ENCODE data around the gene TBX2. TPM values are rescaled to one million over a fixed set of nuclear protein-coding genes. Genes with fewer than 3 reads are reported as not detected.

The TBX2 gene
- total RNA-seq, 1 donor from 2014 or later, result 8.6 TPM

DNA sequence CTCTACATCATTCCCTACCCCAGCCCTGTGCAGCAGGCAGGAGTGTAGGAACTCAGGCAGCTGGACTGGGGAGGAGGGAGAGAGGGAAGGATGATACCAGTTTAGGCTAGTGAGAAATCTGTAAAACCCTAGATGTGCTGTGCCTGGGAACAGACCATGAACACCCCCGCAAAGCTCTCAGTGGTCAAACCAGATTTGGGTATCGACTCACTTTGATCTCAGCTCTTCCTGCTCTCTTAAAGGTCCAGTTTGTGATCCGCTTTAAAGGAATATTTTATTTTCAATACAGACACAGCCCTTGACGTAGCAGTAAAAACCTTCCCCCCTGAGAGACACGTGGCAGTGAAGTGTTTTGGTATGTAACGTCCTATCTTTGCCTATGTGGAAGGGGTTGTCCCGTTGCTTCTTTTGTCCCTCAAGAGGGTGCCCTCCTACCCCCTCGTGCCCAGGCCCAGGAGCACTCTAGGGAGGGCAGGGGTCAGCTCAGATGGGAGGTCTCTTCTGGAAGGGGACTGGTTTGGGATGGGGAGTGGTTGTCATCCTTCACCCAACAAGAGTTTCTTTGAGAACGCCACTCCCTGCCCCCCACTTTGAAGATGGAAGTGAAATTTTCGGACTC is 19.3 kb upstream of the TBX2 start:
- Mint-ChIP-seq H3K4me1 (ENCODE audit: low read depth) (no peaks in the 10 kb centered on the region), H3K36me3 (ENCODE audit: low read depth) (peaks cover 5% of the 10 kb centered on the region), H3K4me3 (ENCODE audit: unreplicated experiment) (no peak overlapping the region), H3K27ac (ENCODE audit: unreplicated experiment) (no peak overlapping the region), H3K9me3 (ENCODE audit: low read depth) (no peaks in the 10 kb centered on the region), H3K27me3 (ENCODE audit: low read depth) (no peaks in the 10 kb centered on the region)
- no peak for DNase-seq (ENCODE audit: low spot score)
- TF ChIP-seq, protein P1, sequence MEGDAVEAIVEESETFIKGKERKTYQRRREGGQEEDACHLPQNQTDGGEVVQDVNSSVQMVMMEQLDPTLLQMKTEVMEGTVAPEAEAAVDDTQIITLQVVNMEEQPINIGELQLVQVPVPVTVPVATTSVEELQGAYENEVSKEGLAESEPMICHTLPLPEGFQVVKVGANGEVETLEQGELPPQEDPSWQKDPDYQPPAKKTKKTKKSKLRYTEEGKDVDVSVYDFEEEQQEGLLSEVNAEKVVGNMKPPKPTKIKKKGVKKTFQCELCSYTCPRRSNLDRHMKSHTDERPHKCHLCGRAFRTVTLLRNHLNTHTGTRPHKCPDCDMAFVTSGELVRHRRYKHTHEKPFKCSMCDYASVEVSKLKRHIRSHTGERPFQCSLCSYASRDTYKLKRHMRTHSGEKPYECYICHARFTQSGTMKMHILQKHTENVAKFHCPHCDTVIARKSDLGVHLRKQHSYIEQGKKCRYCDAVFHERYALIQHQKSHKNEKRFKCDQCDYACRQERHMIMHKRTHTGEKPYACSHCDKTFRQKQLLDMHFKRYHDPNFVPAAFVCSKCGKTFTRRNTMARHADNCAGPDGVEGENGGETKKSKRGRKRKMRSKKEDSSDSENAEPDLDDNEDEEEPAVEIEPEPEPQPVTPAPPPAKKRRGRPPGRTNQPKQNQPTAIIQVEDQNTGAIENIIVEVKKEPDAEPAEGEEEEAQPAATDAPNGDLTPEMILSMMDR (IDR thresholded peaks at IDR 0.05), result no peak

DNA sequence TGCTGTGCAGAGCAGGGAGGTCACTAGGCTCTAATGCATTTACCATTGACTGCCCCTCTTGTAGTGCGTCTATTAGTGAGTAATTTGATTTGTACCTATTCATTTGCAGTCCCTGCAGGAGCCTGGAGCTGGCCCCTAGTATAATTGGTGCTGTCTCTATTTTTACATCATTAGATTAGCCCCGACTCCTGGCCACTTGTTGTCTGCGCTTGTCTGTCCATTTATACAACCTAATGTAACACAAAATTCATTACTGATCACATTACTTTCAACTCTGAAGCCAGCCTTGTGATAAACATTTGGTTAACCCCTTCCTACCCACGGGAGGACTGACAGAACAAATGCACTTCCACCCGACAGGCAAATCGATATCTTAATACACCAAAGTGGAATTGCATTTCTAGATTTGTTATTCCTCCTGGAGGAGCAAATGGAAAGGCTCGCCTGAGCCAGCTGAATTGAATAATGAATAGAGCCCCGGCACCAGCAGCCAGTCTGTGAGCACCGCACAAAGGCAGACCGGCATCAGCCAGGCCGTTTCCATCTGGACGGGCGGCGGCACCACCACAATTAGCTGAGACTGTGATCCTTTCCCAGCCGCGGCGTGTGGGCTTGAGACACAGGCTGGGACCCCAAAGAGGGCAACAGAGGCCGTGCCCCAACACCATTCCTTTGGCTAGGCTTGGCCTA is 18.7 kb upstream of the TBX2 start:
- Mint-ChIP-seq H3K27me3 (ENCODE audit: low read depth) (no peaks in the 10 kb centered on the region), H3K4me1 (ENCODE audit: low read depth) (no peaks in the 10 kb centered on the region), H3K4me3 (ENCODE audit: unreplicated experiment) (no peak overlapping the region), H3K36me3 (ENCODE audit: low read depth) (peaks cover 5% of the 10 kb centered on the region), H3K27ac (ENCODE audit: unreplicated experiment) (no peak overlapping the region), H3K9me3 (ENCODE audit: low read depth) (no peaks in the 10 kb centered on the region)
- no peak for DNase-seq (ENCODE audit: low spot score)
- TF ChIP-seq, protein P1 (IDR thresholded peaks at IDR 0.05), result no peak

DNA sequence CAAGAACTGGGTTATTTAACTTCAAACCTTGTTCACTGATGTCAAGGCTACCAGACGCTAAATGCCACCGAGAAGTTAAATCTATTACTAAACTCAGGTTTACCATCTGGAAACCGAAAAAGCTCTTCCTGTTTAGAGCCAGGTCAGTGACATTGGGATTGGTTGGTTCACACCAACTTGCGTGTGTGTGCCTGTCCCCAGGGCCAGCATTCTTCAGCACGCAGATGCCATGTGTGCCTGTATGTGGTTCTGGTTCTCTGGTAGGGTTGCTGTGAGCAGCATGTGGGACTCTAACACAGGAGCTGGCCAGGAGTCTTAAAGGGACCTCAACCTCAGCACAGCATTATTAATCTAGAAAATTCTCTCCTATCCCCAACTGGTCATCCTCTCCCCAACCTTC is 18.1 kb upstream of the TBX2 start:
- Mint-ChIP-seq H3K4me1 (ENCODE audit: low read depth) (no peaks in the 10 kb centered on the region), H3K27ac (ENCODE audit: unreplicated experiment) (no peak overlapping the region), H3K4me3 (ENCODE audit: unreplicated experiment) (no peak overlapping the region), H3K36me3 (ENCODE audit: low read depth) (peaks cover 4% of the 10 kb centered on the region), H3K27me3 (ENCODE audit: low read depth) (no peaks in the 10 kb centered on the region), H3K9me3 (ENCODE audit: low read depth) (no peaks in the 10 kb centered on the region)
- TF ChIP-seq, protein P1 (IDR thresholded peaks at IDR 0.05), result no peak
- no peak for DNase-seq (ENCODE audit: low spot score)

DNA sequence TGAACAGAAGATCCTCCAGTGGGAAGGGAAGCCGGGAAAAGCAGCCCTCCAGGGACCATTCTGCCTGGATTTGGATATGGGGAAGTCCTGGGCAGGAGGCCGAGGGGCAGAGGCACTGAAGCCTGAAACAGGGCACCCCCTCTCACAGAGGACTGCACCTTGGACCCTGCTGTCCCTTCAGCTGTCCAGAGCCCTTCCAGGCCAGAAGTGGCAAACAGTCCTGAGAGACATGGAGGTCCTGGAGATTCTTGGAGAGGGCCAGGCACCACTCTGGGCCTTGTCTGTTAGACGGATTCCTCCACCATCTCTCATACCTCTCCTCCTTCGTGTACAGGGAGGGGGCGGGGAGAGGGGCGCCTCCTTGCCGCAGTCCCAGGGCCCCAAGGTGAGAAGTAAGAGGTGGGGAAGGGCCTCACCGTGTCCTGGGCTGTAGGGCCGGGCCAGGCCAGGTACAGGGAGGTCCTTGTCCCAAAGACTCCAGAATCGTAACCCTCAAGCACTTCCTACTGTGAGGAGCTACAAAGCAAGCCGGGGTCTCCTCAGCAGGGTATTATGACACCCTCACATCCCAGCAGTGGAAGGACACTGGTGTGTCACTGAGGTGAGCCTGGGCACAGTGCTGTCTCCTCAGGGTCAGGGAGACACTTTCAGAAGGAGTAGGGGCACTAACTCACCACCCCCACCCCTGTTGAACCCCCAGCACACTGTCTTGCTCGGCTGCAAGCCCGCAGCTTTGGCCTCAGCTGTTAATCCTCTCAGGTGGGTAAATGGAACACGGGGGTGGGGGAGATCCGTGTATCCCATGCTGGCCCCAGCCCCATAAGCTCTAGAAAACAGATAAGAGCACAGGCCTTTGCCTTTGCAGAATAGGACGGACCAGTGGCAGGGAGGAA is 16.6 kb upstream of the TBX2 start:
- DNase-seq (ENCODE audit: low spot score), result no peak
- TF ChIP-seq, protein P1 (IDR thresholded peaks at IDR 0.05), result no peak
- Mint-ChIP-seq H3K9me3 (ENCODE audit: low read depth) (no peaks in the 10 kb centered on the region), H3K36me3 (ENCODE audit: low read depth) (peaks cover 4% of the 10 kb centered on the region), H3K4me1 (ENCODE audit: low read depth) (no peaks in the 10 kb centered on the region), H3K27me3 (ENCODE audit: low read depth) (no peaks in the 10 kb centered on the region), H3K4me3 (ENCODE audit: unreplicated experiment) (no peak overlapping the region), H3K27ac (ENCODE audit: unreplicated experiment) (no peak overlapping the region)

DNA sequence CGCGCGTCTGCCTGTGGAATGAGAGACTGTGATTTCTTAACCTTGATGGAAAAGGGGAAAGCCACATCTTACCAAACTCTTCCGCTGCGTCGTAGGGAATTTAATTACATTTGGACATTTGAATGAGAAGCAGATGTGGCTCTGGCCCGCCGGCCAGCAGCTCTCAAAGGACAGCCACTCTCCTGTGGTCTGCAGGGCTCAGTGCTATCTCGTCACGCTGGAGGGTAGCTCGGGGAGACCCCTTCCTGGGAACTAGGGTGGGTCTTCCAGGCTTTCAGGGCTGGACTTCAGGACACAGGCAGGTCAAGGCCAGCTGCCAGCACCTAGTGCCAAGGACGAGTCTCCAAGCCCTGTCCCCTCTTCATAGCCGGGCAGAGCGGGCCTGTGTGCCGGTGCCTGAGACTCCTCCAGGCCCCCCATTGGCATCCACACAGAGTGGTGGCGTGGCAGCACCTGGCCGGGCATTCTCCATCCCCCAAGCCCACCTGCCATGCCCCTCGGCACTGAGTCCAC is 15.9 kb upstream of the TBX2 start:
- DNase-seq (ENCODE audit: low spot score), result no peak
- no peaks in the 10 kb centered on the region for H3K27me3 Mint-ChIP-seq (ENCODE audit: low read depth)
- peaks cover 4% of the 10 kb centered on the region for H3K36me3 Mint-ChIP-seq (ENCODE audit: low read depth)
- TF ChIP-seq, protein P1 (IDR thresholded peaks at IDR 0.05), result no peak
- H3K9me3 Mint-ChIP-seq (ENCODE audit: low read depth), result no peaks in the 10 kb centered on the region
- H3K4me3 Mint-ChIP-seq (ENCODE audit: unreplicated experiment), result no peak overlapping the region
- no peak overlapping the region for H3K27ac Mint-ChIP-seq (ENCODE audit: unreplicated experiment)
- H3K4me1 Mint-ChIP-seq (ENCODE audit: low read depth), result no peaks in the 10 kb centered on the region
